Choroid plexus epithelial cell (primary cell): Measurements from ENCODE around the gene AP1G2.

Experiments used
- DNase-seq: peaks from one replicate; pipeline ENCODE4 v3.0.0-alpha.2; 2010; ENCODE audit warnings: low read depth
- H3K4me3 ChIP-seq: 2 replicates; pipeline ENCODE4 v1.5.1; 2011; ENCODE audit warnings: low read depth, mild to moderate bottlenecking, control low read depth, low read length, moderate library complexity
- TF ChIP-seq, protein P1 (sequence below): conservative IDR thresholded peaks from 2 replicates; pipeline ENCODE4 v1.5.1; 2011; ENCODE audit warnings: low read depth, mild to moderate bottlenecking, control low read depth, inconsistent platforms, low read length, moderate library complexity

AP1G2 gene

DNA sequence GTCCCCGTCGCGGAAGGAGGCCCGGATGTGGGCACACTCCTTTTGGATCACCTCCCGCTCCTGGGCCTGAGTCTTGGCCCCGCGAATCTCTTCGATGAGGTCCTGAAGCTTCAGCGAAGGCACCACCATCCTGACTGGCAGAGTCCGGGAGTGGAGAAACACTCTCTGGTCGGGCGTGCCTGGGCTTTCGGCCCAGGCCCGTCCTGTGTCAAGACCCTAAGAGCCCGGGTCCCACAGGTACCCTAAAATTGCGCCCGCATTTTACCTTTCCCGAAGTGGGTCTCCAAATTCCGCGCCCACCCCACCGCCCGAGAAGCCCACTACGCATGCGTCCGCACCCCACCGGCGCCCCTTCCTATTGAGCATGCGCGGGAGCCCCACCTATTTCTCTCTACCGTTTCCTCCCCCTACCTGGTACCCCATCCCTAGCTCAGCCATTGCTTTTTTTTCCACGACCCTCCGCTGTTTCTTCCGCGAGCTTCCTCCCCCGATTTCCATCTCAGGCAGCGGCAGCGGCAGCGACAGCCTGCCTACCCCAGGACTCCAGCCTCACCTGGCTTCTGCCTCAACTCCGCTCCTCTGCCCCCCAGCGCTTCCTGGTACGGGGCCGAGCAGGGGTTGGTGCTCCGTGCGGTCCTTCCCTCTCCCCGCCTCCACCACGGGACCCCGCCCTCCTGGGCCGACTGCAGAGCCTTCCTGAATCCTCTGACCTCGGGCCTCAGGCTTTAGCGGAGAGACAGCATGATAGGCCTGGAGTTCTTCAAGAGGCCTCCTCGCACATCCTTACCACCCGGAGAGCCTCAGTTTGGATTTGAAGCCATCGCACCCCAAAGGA lies at the start of gene AP1G2:
AP1G2 (minus strand) TSS at position 606 of the 835 bp plus-strand sequence; CDS start at position 129, 477 bp downstream.
- DNase-seq, result peak; percentile 78
- peak within 1 kb of the TSS; percentile 80 for H3K4me3 ChIP-seq
- TF ChIP-seq, protein P1, sequence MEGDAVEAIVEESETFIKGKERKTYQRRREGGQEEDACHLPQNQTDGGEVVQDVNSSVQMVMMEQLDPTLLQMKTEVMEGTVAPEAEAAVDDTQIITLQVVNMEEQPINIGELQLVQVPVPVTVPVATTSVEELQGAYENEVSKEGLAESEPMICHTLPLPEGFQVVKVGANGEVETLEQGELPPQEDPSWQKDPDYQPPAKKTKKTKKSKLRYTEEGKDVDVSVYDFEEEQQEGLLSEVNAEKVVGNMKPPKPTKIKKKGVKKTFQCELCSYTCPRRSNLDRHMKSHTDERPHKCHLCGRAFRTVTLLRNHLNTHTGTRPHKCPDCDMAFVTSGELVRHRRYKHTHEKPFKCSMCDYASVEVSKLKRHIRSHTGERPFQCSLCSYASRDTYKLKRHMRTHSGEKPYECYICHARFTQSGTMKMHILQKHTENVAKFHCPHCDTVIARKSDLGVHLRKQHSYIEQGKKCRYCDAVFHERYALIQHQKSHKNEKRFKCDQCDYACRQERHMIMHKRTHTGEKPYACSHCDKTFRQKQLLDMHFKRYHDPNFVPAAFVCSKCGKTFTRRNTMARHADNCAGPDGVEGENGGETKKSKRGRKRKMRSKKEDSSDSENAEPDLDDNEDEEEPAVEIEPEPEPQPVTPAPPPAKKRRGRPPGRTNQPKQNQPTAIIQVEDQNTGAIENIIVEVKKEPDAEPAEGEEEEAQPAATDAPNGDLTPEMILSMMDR, result no peak

DNA sequence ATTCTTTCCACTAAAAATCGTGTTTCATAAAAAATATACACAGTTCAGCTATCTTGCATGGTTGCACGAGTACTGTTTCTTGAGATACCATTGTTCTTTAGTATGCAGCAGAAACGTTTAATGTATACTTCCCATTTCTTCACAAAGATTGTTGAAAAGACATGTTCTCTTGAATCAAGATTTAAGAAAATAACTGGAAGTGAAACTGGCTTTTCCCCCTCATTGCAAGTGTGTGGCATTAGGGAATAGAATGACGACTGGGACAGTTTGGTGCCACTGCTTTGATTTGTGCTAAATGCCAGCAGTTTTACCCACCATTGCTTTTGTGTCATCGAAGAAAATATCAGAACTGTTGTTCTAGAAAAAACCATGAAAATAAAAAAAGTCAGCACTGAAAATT lies 48.3 kb upstream of the AP1G2 start:
- TF ChIP-seq, protein P1, result no peak
- DNase-seq, result no peak
- H3K4me3 ChIP-seq, result no peak overlapping the region

DNA sequence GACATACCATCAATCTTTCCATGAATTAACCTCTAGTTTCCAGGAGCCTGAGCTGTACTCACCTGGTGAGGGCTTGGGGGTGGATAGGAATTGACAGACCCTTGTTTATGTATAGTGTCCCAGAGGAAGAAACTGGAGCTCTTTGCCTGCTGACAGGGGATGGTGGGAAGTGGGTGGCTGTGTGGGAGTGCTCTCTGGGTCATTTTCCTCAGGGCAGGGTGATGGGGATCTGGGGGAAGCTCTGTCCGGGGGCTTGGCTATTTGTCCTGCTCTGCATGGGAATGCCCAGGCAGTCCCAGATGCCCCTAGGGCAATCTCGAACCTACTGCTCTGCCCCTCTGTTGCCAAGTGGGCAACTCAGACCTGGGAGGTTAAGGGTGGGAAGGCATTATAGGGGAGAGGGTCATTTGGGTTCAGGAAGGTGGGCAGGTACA lies 46.8 kb upstream of the AP1G2 start:
- TF ChIP-seq, protein P1, result no peak
- DNase-seq, result no peak
- no peak overlapping the region for H3K4me3 ChIP-seq

- TF ChIP-seq, protein P1, result no peak
- H3K4me3 ChIP-seq, result no peak overlapping the region
- DNase-seq, result no peak
Observed at GRCh38 chr14:23613242-23614070, 45.9 kb upstream of the AP1G2 start.

GRCh38 chr14:23612802-23613201 lies 45.2 kb upstream of the AP1G2 start:
- TF ChIP-seq, protein P1, result no peak
- DNase-seq, result no peak

DNA sequence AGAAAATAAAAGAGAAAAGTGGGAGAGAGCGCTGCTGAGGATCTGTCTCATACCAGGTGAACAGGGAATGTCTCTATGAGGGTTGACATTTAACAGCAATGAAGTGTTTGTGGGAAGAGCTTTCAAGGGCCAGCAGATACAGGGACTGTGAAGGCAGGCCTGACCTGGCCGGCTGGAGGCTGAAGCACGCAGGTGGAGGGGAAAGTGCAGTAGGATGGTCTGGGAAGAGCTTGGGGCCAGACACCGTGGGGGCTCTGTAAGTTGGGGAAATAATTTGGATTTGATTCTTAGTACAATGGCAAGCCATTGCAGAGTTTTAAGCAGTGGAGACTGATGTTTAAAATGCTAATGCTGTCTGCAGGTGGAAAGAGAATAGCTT lies 44.8 kb upstream of the AP1G2 start:
- DNase-seq, result no peak
- TF ChIP-seq, protein P1, result no peak
- no peak overlapping the region for H3K4me3 ChIP-seq

More at GRCh38 chr14:23612802-23613201, 45.2 kb upstream of the AP1G2 start:
- no peak overlapping the region for H3K4me3 ChIP-seq
